ENCODE measurements around the gene RNPEP. TPM values are rescaled to one million over a fixed set of nuclear protein-coding genes. Genes with fewer than 3 reads are reported as not detected.

The RNPEP gene
- total and polyA plus RNA-seq, 2 of the 13 experiments (the other 11 are each of a cell fraction or from before 2014, with no cell fraction given), result 20.6 to 38.4 TPM

DNA sequence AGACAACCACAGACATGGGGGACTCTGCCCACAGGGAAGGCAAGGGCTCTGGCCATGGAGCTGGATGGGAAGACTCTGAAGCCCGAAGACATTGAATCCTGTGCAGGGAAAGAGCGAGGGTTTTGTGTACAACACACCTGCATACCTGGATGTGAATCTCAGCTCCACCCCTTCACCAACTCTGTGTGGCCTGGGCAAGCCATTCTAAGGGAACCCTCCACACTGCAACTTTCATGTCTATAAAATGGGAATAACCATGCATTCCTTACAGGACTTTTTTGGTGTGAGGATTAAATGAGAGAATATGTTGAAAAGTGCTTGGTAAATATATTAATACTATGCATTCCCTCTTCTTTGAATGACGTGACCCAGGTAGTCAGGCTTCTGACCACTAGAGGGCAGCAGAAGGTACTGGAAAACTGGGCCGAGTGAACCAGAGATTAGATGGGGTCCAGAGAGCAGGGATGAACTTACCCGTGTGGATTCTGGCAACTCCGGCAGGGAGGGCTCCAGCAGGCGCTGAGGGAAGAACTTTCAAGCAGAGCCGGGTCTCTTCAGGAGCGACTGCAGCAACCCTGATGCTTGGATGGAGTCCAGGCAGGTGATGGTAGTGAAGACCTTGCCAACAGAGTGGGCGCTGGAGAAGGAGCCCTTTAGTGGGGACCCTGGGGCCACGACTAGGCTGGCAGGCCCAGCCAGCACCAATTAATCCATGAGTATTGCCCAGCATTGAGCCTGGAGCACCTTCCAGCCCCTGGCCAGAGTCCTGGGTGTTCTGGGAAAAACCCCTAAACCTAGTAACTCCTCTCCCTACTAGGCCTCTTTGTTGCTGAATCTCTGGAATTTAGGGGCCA is 27.1 kb downstream of the RNPEP start (continued):
- TF ChIP-seq, protein P1, sequence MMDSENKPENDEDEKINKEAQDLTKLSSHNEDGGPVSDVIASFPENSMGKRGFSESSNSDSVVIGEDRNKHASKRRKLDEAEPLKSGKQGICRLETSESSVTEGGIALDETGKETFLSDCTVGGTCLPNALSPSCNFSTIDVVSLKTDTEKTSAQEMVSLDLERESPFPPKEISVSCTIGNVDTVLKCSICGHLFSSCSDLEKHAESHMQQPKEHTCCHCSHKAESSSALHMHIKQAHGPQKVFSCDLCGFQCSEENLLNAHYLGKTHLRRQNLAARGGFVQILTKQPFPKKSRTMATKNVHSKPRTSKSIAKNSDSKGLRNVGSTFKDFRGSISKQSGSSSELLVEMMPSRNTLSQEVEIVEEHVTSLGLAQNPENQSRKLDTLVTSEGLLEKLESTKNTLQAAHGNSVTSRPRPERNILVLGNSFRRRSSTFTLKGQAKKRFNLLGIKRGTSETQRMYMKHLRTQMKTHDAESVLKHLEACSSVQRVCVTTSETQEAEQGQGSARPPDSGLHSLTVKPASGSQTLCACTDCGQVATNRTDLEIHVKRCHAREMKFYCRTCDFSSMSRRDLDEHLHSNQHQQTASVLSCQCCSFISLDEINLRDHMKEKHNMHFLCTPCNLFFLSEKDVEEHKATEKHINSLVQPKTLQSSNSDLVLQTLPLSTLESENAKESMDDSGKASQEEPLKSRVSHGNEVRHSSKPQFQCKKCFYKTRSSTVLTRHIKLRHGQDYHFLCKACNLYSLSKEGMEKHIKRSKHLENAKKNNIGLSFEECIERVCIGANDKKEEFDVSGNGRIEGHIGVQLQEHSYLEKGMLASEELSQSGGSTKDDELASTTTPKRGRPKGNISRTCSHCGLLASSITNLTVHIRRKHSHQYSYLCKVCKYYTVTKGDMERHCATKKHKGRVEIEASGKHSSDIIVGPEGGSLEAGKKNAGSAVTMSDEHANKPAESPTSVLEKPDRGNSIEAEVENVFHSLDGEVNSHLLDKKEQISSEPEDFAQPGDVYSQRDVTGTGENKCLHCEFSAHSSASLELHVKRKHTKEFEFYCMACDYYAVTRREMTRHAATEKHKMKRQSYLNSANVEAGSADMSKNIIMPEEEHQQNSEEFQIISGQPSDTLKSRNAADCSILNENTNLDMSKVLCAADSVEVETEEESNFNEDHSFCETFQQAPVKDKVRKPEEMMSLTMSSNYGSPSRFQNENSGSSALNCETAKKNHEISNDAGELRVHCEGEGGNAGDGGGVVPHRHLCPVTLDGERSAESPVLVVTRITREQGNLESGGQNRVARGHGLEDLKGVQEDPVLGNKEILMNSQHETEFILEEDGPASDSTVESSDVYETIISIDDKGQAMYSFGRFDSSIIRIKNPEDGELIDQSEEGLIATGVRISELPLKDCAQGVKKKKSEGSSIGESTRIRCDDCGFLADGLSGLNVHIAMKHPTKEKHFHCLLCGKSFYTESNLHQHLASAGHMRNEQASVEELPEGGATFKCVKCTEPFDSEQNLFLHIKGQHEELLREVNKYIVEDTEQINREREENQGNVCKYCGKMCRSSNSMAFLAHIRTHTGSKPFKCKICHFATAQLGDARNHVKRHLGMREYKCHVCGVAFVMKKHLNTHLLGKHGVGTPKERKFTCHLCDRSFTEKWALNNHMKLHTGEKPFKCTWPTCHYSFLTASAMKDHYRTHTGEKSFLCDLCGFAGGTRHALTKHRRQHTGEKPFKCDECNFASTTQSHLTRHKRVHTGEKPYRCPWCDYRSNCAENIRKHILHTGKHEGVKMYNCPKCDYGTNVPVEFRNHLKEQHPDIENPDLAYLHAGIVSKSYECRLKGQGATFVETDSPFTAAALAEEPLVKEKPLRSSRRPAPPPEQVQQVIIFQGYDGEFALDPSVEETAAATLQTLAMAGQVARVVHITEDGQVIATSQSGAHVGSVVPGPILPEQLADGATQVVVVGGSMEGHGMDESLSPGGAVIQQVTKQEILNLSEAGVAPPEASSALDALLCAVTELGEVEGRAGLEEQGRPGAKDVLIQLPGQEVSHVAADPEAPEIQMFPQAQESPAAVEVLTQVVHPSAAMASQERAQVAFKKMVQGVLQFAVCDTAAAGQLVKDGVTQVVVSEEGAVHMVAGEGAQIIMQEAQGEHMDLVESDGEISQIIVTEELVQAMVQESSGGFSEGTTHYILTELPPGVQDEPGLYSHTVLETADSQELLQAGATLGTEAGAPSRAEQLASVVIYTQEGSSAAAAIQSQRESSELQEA (CRISPR knock-in tag; IDR thresholded peaks at IDR 0.05; ENCODE audit: not compliant biosample characterization), result no peak
- peak; percentile 0; the same call in 1 of the 2 replicates for TF ChIP-seq ZNF143 (CRISPR knock-in tag; IDR thresholded peaks at IDR 0.05)
- TF ChIP-seq, protein P2, sequence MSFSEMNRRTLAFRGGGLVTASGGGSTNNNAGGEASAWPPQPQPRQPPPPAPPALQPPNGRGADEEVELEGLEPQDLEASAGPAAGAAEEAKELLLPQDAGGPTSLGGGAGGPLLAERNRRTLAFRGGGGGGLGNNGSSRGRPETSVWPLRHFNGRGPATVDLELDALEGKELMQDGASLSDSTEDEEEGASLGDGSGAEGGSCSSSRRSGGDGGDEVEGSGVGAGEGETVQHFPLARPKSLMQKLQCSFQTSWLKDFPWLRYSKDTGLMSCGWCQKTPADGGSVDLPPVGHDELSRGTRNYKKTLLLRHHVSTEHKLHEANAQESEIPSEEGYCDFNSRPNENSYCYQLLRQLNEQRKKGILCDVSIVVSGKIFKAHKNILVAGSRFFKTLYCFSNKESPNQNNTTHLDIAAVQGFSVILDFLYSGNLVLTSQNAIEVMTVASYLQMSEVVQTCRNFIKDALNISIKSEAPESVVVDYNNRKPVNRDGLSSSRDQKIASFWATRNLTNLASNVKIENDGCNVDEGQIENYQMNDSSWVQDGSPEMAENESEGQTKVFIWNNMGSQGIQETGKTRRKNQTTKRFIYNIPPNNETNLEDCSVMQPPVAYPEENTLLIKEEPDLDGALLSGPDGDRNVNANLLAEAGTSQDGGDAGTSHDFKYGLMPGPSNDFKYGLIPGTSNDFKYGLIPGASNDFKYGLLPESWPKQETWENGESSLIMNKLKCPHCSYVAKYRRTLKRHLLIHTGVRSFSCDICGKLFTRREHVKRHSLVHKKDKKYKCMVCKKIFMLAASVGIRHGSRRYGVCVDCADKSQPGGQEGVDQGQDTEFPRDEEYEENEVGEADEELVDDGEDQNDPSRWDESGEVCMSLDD (CRISPR knock-in tag; IDR thresholded peaks at IDR 0.05; ENCODE audit: borderline replicate concordance), result no peak
- TF ChIP-seq ZNF782 (CRISPR knock-in tag; IDR thresholded peaks at IDR 0.05; ENCODE audit: borderline replicate concordance), result no peak
- TF ChIP-seq MTF2 (CRISPR knock-in tag; IDR thresholded peaks at IDR 0.05; ENCODE audit: borderline replicate concordance), result no peak
- peak; percentile 27; the same call in 1 of the 2 replicates for TF ChIP-seq BCL6 (CRISPR knock-in tag; IDR thresholded peaks at IDR 0.05)
- 0 out of 2 replicates have a peak, but pooled peaks have one; percentile 2 for TF ChIP-seq TCF7 (IDR thresholded peaks at IDR 0.05; ENCODE audit: low read depth)
- no peak for TF ChIP-seq ZNF530 (CRISPR knock-in tag; IDR thresholded peaks at IDR 0.05; ENCODE audit: low read depth)
- no peak for TF ChIP-seq JUN (CRISPR knock-in tag; IDR thresholded peaks at IDR 0.05)
- TF ChIP-seq FOXK2 (IDR thresholded peaks at IDR 0.05), result no peak
- peak; percentile 28; the same call in 1 of the 2 replicates for TF ChIP-seq ZNF572 (CRISPR knock-in tag; IDR thresholded peaks at IDR 0.05)
- TF ChIP-seq, protein P3, sequence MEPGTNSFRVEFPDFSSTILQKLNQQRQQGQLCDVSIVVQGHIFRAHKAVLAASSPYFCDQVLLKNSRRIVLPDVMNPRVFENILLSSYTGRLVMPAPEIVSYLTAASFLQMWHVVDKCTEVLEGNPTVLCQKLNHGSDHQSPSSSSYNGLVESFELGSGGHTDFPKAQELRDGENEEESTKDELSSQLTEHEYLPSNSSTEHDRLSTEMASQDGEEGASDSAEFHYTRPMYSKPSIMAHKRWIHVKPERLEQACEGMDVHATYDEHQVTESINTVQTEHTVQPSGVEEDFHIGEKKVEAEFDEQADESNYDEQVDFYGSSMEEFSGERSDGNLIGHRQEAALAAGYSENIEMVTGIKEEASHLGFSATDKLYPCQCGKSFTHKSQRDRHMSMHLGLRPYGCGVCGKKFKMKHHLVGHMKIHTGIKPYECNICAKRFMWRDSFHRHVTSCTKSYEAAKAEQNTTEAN (CRISPR knock-in tag; conservative IDR thresholded peaks at IDR 0.05), result no peak
- TF ChIP-seq, protein P4, sequence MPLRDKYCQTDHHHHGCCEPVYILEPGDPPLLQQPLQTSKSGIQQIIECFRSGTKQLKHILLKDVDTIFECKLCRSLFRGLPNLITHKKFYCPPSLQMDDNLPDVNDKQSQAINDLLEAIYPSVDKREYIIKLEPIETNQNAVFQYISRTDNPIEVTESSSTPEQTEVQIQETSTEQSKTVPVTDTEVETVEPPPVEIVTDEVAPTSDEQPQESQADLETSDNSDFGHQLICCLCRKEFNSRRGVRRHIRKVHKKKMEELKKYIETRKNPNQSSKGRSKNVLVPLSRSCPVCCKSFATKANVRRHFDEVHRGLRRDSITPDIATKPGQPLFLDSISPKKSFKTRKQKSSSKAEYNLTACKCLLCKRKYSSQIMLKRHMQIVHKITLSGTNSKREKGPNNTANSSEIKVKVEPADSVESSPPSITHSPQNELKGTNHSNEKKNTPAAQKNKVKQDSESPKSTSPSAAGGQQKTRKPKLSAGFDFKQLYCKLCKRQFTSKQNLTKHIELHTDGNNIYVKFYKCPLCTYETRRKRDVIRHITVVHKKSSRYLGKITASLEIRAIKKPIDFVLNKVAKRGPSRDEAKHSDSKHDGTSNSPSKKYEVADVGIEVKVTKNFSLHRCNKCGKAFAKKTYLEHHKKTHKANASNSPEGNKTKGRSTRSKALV (CRISPR knock-in tag; IDR thresholded peaks at IDR 0.05), result no peak
- TF ChIP-seq ISX (CRISPR knock-in tag; conservative IDR thresholded peaks at IDR 0.05), result no peak

Measured in HepG2 (cell line).